NT2/D1 (cell line): ENCODE data around the gene RNU1-4.
"Not testable (repeated sequence)": the region's sequence is repeated elsewhere in the genome, so short reads cannot be mapped to it uniquely, and the experiment has no call there.

Experiments used
- SUZ12 ChIP-seq: IDR thresholded peaks from 2 replicates; pipeline ENCODE4 v1.6.1; 2011; ENCODE audit not compliant: insufficient read length, insufficient read depth; ENCODE audit errors: extremely low read depth
- YY1 ChIP-seq: IDR thresholded peaks from 2 replicates; pipeline ENCODE4 v1.6.1; 2011; ENCODE audit not compliant: insufficient read length, insufficient read depth
- ZNF274 ChIP-seq: IDR thresholded peaks from 2 replicates; pipeline ENCODE4 v1.6.1; 2011; ENCODE audit warnings: mild to moderate bottlenecking, low read depth, low read length

DNA sequence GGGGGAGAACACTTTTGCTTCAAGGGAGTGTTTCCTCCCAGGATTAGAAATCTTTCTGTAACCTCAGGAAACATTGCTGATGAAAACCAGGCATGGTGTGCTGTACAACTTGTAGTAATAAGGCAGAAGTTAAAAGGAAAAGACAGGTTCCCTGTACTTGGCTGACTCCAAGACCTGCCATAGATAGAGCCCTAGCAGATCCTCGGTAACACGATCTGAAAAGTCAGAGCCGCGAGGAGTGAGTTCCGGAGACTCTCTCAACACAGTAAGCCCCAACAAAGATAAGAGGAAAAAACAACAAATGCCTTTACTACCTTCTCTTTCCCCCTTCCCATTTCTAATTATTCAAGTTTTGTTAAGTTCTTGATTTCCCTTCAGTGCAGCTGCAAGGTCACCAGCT is 7.3 kb downstream of the RNU1-4 start:
- not testable (repeated sequence) for TF ChIP-seq ZNF274, YY1, SUZ12
